HG03060 (cell line): ENCODE measurements around the gene RNU4-1.
"Not testable (repeated sequence)": the region's sequence is repeated elsewhere in the genome, so short reads cannot be mapped to it uniquely, and the experiment has no call there.

Experiments
- ATAC-seq: cut with Tn5 transposase; IDR thresholded peaks from one replicate; pipeline ENCODE4 v1.9.1; 2021; ENCODE audit warnings: low read depth, moderate number of reproducible peaks; ENCODE audit not compliant: unreplicated experiment

The RNU4-1 gene

GRCh38 chr12:120292661-120293531, at the start of gene RNU4-1:
RNU4-1 (minus strand) TSS chr12:120293237.
- ATAC-seq: peak; percentile 38

GRCh38 chr12:120342175-120343038, 49.4 kb upstream of the RNU4-1 start:
- no peak for ATAC-seq

GRCh38 chr12:120339256-120339655, 46.2 kb upstream of the RNU4-1 start:
- no peak for ATAC-seq

GRCh38 chr12:120337730-120338129, 44.7 kb upstream of the RNU4-1 start:
- no peak for ATAC-seq

- ATAC-seq: not testable (repeated sequence)
Observed at GRCh38 chr12:120336392-120336791, 43.4 kb upstream of the RNU4-1 start.

GRCh38 chr12:120335447-120335846, 42.4 kb upstream of the RNU4-1 start:
- ATAC-seq: not testable (repeated sequence)

GRCh38 chr12:120332523-120332922, 39.5 kb upstream of the RNU4-1 start:
- ATAC-seq: no peak

- ATAC-seq: no peak
Observed at GRCh38 chr12:120332041-120332440, 39.0 kb upstream of the RNU4-1 start.

- no peak for ATAC-seq
Observed at GRCh38 chr12:120331390-120331789, 38.4 kb upstream of the RNU4-1 start.

GRCh38 chr12:120328228-120328627, 35.2 kb upstream of the RNU4-1 start:
- no peak for ATAC-seq

- no peak for ATAC-seq
Observed at GRCh38 chr12:120327593-120327992, 34.6 kb upstream of the RNU4-1 start, which contains the start of gene PLA2G1B. PLA2G1B (minus strand) TSS chr12:120327779; CDS start chr12:120327753, 26 bp downstream.

GRCh38 chr12:120324841-120325417, 31.9 kb upstream of the RNU4-1 start:
- no peak for ATAC-seq

- no peak for ATAC-seq
Observed at GRCh38 chr12:120323772-120324171, 30.7 kb upstream of the RNU4-1 start.

- no peak for ATAC-seq
Observed at GRCh38 chr12:120321382-120322202, 28.6 kb upstream of the RNU4-1 start.

GRCh38 chr12:120317224-120318105, 24.4 kb upstream of the RNU4-1 start:
- ATAC-seq: peak; percentile 99

- no peak for ATAC-seq
Observed at GRCh38 chr12:120316798-120317223, 23.8 kb upstream of the RNU4-1 start.

- no peak for ATAC-seq
Observed at GRCh38 chr12:120314220-120314619, 21.2 kb upstream of the RNU4-1 start.

GRCh38 chr12:120301962-120302815, 9.2 kb upstream of the RNU4-1 start, which contains the start of gene SIRT4:
SIRT4 (plus strand) TSS chr12:120302321; CDS start chr12:120303562, 1,241 bp downstream.
- peak; percentile 96 for ATAC-seq
